Spinal cord (tissue), 10 donors: Measurements from ENCODE around the gene TASL. TPM values are rescaled to one million over a fixed set of nuclear protein-coding genes. Genes with fewer than 3 reads are reported as not detected.

Experiments
- DNase-seq, 6 donors: peaks; one replicate each; pipeline versions ENCODE4 v3.0.0 to v3.0.0-alpha.2; 2013 to 2015; ENCODE audit warnings: low spot score in 6 of 6, low read depth in 4 of 6
- H3K27ac ChIP-seq: one replicate; pipeline ENCODE4 v1.5.1; 2013; ENCODE audit warnings: low read depth, low read length, control low read depth
- H3K27me3 ChIP-seq: one replicate; pipeline ENCODE4 v1.6.1; 2013; ENCODE audit warnings: low read length; ENCODE audit not compliant: control insufficient read depth, insufficient read depth
- H3K36me3 ChIP-seq: one replicate; pipeline ENCODE4 v1.6.1; 2013; ENCODE audit warnings: low read length; ENCODE audit not compliant: control insufficient read depth, insufficient read depth
- H3K4me1 ChIP-seq: one replicate; pipeline ENCODE4 v1.6.1; 2013; ENCODE audit warnings: low read length; ENCODE audit not compliant: control insufficient read depth, insufficient read depth
- H3K4me3 ChIP-seq: one replicate; pipeline ENCODE4 v1.5.1; 2013; ENCODE audit warnings: low read depth, low read length, control low read depth
- H3K9me3 ChIP-seq: one replicate; pipeline ENCODE4 v1.6.1; 2013; ENCODE audit warnings: low read length; ENCODE audit not compliant: control insufficient read depth, insufficient read depth
- WGBS: methylation state at CpG from one replicate; pipeline ENCODE4 v1.1.5; 2013; ENCODE audit warnings: missing lambda C conversion rate; ENCODE audit not compliant: insufficient coverage; 5-methylcytosine and 5-hydroxymethylcytosine counted together
- long read RNA-seq, 4 donors: transcript quantifications; one replicate each; lab custom pipeline, GENCODE V29; 2026
- polyA plus RNA-seq, 2 donors: library from polyadenylated mRNA; unstranded; fragments of 120-200 nt; gene quantifications; one replicate each; pipeline ENCODE4 v1.2.1, GENCODE V29; 2013; ENCODE audit not compliant: insufficient read length in 2 of 2
- total RNA-seq, 2 donors: library from RNA; depleted of rRNA in 1 of 2; stranded (reverse); fragments of 120-200 nt in 1 of 2; fragments of >200 nt in 1 of 2; gene quantifications; one replicate each; pipeline versions ENCODE4 v1.2.3 to v1.2.4, GENCODE V29; 2013 to 2014
- donor health status: healthy.

TASL gene, protein sequence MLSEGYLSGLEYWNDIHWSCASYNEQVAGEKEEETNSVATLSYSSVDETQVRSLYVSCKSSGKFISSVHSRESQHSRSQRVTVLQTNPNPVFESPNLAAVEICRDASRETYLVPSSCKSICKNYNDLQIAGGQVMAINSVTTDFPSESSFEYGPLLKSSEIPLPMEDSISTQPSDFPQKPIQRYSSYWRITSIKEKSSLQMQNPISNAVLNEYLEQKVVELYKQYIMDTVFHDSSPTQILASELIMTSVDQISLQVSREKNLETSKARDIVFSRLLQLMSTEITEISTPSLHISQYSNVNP
- total RNA-seq (1 to 10 TPM; 1.8 to 3.4 TPM), polyA plus RNA-seq (1 to 10 TPM; 1.2 to 1.3 TPM)
- long read RNA-seq, donor 1, partial matches to known transcripts: 0 of 2 reads
- long read RNA-seq, donor 1, other reads (novel, unspliced or antisense): 0 of 2 reads
- long read RNA-seq, donor 2, partial matches to known transcripts: 0 of 1 reads
- long read RNA-seq, donor 2, other reads (novel, unspliced or antisense): 0 of 1 reads
- long read RNA-seq, donor 3: 0 reads
- long read RNA-seq, donor 4, partial matches to known transcripts: 0 of 1 reads
- long read RNA-seq, donor 4, other reads (novel, unspliced or antisense): 0 of 1 reads

DNA sequence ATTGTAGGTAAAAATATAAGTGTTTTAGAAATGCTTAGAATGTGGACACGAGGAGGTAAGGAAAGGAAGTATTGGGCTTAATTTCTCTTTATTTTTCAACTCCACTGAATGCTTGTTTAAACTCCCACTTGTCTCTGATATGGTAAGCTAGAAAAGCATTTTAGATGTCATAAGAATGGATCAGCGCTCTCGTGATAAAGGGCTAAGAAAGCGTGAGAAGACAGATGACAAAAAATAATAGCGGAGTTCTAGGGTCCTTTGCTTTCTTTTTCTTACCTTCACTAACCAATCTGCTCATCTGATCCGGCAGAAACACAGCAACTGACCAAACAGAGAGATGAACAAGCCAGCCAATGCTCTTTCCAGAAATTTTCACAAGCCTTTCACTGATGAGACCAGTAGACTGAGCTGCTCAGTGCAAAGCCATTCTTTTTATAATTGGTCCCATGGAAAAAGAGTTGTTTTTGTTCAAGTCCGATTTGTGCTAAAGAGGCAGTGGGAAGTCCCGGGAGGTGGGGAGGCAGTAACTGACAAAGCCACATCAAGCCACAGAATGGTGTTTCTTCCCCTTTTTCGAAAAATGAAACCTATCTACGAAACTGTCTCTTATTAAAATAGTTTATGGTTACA is at the start of gene TASL:
Gene TASL, minus strand, starts transcription at position 405 of the 630 bp plus-strand sequence. CDS start 17,411 bp downstream, outside the sequence.
- Histone ChIP-seq H3K27me3 (no peaks in the 10 kb centered on the region), H3K4me3 (no peak within 1 kb of the TSS), H3K9me3 (no peaks in the 10 kb centered on the region), H3K27ac (no peak within 1 kb of the TSS), H3K4me1 (no peaks in the 10 kb centered on the region), H3K36me3 (no peaks in the 10 kb centered on the region)
- 69% methylated on average over 3 of the region's 10 CpGs for WGBS
- no peak for DNase-seq

DNA sequence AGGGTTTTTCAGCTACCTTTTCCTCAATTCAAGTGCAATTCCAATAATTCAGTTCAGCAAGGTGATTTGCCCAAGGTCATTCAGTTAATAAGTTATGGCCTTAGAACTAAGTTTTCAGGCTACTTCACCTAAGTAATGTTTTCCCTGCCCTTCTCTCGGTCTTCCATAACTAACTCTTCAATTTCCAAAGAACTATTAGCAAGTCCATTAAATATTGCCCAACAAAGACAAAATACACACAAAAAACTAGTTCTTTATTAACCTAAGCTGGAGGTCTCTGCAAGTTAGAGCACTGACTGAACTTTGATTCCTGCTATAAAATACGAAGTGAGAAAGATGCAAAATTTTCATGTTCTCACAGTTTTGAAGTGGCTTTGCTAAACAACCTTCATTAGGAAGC is 48.8 kb upstream of the TASL start:
- Histone ChIP-seq H3K27me3 (no peaks in the 10 kb centered on the region), H3K9me3 (peaks cover 7% of the 10 kb centered on the region), H3K36me3 (no peaks in the 10 kb centered on the region), H3K4me1 (no peaks in the 10 kb centered on the region), H3K27ac (no peak overlapping the region), H3K4me3 (no peak overlapping the region)
- no peak for DNase-seq
- 57% methylated on average over 1 of the region's 2 CpGs for WGBS

DNA sequence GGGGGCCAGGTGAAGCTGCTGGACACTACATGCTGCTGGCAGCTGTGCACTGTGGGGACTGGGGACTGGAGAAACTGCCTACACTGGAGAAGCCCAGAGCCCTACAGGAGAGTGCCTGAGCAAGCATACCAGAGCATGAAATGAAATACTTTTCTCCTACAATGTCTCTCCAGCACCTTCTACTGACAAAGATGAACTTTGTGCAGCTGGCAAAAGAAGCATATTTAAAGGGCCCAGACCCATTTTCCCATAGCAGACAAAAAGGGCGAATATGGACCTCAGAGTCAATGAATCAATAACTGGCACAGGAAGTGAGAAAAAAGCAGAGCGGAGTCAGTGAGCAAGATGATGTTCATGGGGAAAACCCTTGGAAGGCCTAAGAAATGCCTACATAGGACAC is 44.8 kb upstream of the TASL start:
- no peak for DNase-seq
- Histone ChIP-seq H3K36me3 (no peaks in the 10 kb centered on the region), H3K27me3 (no peaks in the 10 kb centered on the region), H3K9me3 (peaks cover 7% of the 10 kb centered on the region), H3K4me3 (no peak overlapping the region), H3K27ac (no peak overlapping the region), H3K4me1 (no peaks in the 10 kb centered on the region)
- no CpG with 5 or more reads among the region's 2 CpGs for WGBS

DNA sequence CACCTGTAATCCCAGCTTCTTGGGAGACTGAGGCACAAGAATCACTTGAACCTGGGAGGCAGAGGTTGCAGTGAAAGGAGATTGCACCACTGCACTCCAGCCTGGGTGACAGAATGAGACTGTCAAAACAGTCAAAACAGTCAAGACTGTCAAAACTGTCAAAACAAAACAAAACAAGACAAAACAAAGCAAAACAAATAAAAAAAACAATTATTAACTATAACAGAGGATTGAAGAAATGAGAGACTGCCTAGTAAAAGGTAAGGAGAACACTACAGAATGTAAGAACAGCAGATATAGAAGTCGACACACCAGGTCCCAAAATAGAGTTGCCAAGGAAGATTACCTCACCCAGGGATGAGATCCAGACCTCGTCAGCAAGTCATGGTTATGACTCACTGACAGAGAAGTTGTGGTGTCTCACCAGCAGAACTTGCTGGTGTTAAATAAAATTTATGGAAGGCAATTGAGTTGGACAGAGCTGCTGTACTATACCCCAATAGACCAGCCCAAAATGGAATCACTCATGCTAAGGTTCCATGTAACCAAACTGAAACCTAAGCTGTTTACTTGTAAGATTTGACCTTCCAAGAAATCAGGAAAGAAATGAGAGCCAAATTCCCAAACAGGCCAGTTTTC is 43.5 kb upstream of the TASL start:
- H3K4me1 ChIP-seq: no peaks in the 10 kb centered on the region
- no peaks in the 10 kb centered on the region for H3K36me3 ChIP-seq
- H3K9me3 ChIP-seq: peaks cover 7% of the 10 kb centered on the region
- no CpG with 5 or more reads among the region's 2 CpGs for WGBS
- DNase-seq: no peak
- H3K27me3 ChIP-seq: no peaks in the 10 kb centered on the region
- no peak overlapping the region for H3K27ac ChIP-seq
- no peak overlapping the region for H3K4me3 ChIP-seq

DNA sequence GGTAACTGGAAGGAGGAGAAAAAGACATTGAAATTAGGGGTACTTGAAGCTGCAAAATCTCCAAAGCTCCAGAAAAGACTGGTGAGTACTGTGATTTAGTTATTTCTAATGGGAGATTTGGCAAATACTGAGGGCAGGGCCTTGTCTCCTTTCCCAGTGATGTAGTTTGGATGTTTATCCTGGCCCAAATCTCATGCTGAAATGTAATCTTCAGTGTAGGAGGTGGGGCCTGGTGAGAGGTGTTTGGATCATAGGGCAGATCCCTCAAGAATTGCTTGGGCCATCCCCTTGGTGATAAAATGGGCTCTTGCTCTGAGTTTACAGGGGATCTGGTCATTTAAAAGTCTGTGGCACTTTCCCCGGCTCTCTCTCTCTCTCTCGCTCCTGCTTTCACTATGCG is 42.6 kb upstream of the TASL start:
- Histone ChIP-seq H3K4me3 (no peak overlapping the region), H3K27me3 (no peaks in the 10 kb centered on the region), H3K4me1 (no peaks in the 10 kb centered on the region), H3K36me3 (no peaks in the 10 kb centered on the region), H3K9me3 (peaks cover 7% of the 10 kb centered on the region), H3K27ac (no peak overlapping the region)
- WGBS: 96% methylated on average over 3 of the region's 3 CpGs
- DNase-seq: no peak

DNA sequence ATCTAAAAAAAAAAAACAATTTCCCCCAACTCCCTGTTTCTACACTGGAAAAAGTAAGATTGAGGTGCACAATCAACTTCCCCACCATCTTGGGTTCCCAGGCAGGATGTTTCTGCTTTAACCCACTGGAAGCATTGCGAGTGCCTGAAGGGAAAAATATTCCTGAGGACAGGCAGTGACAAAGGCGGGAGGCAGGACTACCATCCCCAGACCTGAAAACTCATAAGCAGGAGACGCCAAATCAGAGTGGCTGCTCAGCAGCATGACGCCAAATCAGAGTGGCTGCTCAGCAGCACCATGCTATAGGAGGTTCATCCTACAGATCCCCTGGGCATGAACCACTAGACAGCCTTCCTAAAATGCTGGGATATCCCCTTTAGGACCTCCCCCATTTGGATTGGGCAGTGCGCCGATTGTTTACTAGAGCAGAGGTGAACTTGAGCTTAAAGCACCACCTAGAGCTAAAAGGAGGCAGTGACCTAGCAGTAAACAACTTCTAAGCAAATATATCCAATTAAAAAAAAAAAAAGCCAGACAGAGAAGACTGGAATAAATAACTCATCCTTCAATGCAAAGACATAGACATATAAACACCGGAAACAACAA is 40.7 kb upstream of the TASL start:
- DNase-seq: no peak
- Histone ChIP-seq H3K9me3 (peaks cover 7% of the 10 kb centered on the region), H3K4me3 (no peak overlapping the region), H3K4me1 (no peaks in the 10 kb centered on the region), H3K27me3 (no peaks in the 10 kb centered on the region), H3K27ac (no peak overlapping the region), H3K36me3 (no peaks in the 10 kb centered on the region)
- WGBS: 63% methylated on average over 4 of the region's 7 CpGs

DNA sequence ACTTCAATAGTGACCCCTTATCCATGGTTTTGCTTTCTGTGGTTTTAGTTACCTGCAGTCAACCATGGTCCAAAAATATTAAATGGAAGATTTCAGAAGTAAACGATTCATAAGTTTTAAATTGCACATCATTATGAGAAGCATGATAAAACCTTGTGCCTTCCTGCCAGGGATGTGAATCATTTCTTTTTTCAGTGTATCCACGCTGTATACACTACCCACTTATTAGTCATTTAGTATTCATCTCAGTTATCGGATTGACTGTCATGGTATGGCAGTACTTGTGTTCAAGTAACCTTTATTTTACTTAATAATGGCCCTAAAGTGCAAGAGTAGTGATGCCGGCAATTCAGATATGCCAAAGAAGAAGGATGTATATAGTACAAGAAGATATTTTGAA is 37.7 kb upstream of the TASL start:
- no peak for DNase-seq
- Histone ChIP-seq H3K27ac (no peak overlapping the region), H3K9me3 (no peaks in the 10 kb centered on the region), H3K4me1 (no peaks in the 10 kb centered on the region), H3K4me3 (no peak overlapping the region), H3K27me3 (no peaks in the 10 kb centered on the region), H3K36me3 (no peaks in the 10 kb centered on the region)
- no CpG with 5 or more reads among the region's 4 CpGs for WGBS

DNA sequence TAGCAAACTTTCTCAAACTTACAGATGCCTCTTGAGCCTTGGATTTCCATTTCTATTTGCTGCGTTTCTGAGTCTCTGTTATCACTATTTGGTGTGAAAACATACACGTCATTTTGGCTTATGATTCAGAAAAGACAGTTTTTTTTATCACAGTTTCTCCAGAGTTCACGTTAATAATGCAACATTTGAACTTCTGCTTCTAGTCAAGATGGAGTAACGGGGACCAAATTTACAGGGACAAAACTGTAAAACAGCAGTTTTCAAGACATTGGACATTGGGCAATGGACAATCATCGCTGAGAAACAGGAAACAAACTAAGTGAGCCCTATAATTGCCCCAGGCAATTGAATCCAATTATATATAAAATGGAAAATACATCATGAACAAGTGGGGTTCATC is 36.2 kb upstream of the TASL start:
- Histone ChIP-seq H3K4me3 (no peak overlapping the region), H3K36me3 (no peaks in the 10 kb centered on the region), H3K27me3 (no peaks in the 10 kb centered on the region), H3K27ac (no peak overlapping the region), H3K4me1 (no peaks in the 10 kb centered on the region), H3K9me3 (no peaks in the 10 kb centered on the region)
- DNase-seq: no peak
- WGBS: 83% methylated on average over 2 of the region's 5 CpGs

DNA sequence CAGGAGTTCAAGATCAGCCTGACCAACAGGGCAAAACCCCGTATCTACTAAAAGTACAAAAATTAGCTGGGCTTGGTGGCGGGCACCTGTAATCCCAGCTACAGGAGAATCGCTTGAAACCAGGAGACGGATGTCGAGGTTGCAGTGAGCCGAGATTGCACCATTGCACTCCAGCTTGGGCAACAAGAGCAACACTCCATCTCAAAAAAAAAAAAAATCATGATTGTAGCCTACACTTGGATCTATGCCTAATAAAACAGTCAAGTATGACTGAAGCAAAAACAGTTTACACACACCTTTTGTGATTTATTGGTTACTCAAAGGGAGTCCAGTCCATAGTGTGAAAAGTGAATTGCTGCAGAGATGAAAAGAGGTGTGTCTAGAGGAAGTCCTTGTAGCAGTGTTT is 34.7 kb upstream of the TASL start:
- no peaks in the 10 kb centered on the region for H3K9me3 ChIP-seq
- no peak for DNase-seq
- H3K4me3 ChIP-seq: no peak overlapping the region
- H3K27ac ChIP-seq: no peak overlapping the region
- 77% methylated on average over 3 of the region's 6 CpGs for WGBS
- H3K27me3 ChIP-seq: no peaks in the 10 kb centered on the region
- no peaks in the 10 kb centered on the region for H3K4me1 ChIP-seq
- no peaks in the 10 kb centered on the region for H3K36me3 ChIP-seq
